Occipital lobe (tissue), 2 donors: ENCODE data around the gene SPATS1. TPM values are rescaled to one million over a fixed set of nuclear protein-coding genes. Genes with fewer than 3 reads are reported as not detected.
A peak's percentile ranks its signal among the peaks of the same experiment; 100 is the strongest.

Experiments
- DNase-seq: peaks from one replicate; lab custom pipeline; 2025; lab: John Stamatoyannopoulos, UW
- total RNA-seq: library from RNA; depleted of rRNA; stranded (reverse); fragments of >200 nt; gene quantifications from one replicate; pipeline ENCODE4 v1.2.3, GENCODE V29; 2014

Gene SPATS1, protein sequence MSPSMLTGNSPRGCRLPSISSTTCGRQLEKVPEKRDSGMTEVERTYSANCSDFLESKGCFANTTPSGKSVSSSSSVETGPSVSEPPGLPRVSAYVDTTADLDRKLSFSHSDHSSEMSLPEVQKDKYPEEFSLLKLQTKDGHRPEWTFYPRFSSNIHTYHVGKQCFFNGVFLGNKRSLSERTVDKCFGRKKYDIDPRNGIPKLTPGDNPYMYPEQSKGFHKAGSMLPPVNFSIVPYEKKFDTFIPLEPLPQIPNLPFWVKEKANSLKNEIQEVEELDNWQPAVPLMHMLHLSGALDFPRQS
- total RNA-seq = 0.62 TPM

GRCh38 chr6:44342489-44342888 is at the start of gene SPATS1:
Gene SPATS1 (plus strand): TSS chr6:44342650. CDS start chr6:44343096, 446 bp downstream.
- DNase-seq = no peak

DNA sequence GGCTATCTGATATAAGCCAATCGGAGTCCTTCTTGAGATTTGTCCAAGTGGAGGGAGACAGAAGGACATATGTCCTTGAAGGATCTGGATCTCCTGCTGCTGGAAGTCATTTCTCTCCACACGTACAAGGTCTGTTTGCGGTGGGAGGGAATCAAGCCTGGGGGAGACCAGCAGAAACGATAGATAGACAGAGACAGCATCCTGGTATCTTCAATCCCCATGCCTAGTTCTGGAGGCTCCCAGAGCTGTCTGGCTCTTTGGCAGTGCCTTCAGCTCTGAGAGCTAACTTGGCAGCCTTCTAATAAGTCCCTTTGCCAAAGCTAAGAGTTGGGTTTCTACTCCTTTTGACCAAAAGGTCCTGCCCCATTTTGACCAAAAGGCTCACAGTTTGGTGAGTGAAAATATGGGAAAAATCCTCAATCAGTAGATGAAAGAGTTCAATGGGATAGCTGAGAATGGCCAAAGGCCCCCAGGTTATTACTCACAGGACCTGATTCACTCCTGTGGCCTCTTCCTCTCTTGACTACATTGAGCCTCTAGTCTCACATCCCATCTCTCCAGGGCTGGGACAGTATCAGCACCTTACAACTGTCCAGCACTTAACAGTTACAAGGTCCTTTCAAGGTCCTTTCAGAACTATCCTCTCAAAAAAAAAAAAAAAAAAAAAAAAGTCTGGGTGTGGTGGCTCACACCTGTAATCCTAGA is 49.6 kb upstream of the SPATS1 start:
- DNase-seq = no peak

DNA sequence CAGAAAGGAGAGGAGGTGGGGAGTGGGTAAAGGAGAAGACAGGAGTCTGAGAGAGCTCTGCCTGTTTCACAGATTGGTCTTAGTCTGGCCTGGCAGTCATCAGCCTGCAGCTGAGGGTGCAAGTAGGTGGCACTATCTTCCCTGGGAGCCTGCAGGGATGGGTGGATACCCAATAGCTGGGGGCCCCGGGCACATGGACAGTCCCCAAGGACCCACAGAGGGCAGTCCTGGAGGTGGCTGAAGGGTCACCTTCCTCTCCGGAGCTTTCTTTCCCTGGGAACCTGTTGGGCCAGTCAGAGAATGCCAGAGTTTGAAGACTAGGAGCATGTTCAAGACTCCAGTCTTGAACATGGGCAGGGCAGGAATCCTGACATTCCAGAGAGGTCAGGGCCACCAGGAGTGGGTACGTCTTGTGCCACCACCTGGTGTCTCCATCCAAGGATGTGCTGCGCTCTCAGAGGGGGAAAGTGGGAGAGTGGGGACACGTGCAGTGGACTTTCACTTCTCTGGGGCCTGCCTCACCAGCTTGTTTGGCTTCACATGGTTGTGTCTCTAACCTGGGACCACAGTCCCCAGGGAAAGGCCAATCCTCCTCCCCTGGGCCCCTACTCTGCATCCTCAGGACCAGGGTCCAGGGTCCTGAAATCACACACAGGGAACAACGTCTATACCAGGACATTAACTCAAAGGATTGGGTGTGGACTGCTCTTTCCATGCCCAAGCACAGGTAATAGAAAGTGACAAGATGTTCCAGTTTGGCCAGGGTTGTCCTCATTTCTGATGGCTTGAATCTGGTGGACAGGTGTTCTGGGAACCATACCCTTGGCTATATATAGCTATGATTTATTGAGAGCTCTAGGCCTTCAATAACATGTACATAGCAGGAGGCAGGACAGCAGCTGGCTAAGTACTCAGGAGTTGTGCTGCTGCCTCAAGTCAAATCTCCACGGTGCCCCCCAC is 47.3 kb upstream of the SPATS1 start:
- DNase-seq = no peak

DNA sequence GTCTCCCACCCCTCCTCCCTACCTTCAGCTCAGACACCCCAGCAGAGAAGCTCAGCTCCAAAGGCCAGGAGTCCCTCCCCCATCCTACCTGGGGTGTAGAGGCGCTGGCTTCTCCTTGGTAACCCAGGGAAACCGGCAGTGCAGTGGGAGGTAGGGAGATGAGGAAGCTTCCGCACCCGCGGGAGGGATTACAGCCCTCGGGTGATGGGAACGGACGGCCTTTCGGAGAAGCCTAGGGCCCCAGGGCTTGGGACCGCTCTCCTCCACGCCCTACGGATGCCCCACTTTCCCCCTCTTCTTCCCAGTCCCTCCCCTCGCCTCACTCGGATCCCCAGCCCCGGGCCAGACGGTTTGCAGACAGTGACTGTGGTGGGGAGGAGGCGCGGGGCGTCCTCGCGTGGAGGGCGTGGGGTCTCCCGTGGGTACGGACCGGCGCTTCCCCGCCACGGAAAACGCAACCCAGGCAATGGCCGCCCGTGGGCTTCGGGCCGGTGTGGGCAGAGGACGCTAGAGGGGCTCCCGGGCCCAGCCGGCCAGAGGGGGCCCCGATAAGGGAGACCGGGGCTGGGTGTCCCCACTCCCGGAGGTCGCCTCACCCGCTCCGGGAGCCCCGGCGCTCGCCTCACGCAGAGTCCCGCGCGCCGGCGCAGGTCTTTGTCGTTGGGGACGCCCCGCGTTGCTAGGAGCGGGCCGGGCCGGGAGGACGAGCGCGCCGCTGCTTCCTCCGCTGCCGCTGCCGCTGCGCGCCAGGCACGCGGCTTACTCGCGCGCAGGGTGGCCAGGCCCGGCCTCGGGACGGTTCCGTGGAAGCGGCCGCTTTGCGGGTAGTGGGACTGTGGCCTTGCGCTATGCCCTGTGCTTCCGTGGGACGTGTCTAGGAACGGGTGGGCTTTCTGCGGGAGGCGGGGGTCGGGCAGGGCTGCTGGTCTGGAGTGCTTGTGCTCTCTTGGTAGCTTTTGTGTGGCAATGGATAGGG is 45.1 kb upstream of the SPATS1 start:
- DNase-seq = peak; percentile 48

DNA sequence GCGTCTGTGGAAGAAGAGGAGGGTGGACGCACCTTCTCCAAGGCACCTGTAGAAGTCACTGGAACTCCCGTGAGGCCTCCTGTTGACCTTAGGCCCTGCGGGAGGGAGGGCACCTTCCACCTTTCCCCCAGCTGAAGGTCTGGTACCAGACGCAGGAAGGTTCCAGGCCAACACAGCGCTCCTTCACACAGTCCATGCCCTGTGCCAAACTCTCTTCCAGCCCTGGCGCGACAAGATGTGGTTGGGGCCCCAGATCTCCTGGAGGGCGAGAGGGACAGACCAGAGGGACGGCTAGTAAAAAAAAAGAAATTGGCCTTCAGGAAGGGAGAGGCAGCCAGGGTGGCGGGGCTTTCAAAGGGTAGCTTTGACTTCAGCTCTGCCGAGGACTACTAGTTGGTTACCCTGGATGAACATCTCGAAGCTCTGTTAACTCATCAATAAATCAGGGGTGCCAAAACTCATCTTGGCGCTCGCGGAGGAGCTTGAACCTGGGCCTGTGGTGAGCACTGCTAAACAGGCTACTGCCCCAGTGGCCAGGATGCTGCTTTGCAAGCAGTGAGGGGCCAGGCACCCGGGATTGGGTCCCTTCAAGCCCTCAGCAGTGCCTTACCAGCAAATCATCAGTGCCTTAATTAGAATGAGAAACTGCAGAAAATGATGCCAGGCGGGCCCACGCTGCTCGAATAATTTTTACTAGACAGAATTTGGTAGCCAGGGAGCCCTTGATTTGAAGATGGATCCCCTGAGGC is 44.2 kb upstream of the SPATS1 start:
- no peak for DNase-seq

DNA sequence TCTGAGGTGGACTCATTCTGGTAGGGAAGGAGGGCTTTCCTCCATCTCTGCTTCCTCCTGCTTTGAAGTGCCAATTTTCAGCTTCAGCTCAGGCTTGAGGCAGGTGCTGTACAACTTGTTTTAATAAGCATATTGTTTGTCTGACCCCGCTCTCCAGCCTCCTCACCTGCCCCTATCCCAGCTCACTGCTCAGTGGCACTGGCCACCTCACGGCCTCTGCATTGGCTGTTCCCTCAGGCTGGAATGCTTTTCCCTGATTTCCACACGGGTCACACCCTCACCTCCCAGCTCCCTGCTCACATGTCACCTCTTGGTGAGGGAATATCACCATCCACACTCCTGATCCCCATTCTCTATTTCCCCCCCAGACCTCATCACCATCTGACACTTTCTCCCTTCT is 43.6 kb upstream of the SPATS1 start:
- no peak for DNase-seq

GRCh38 chr6:44300292-44300823 is 42.1 kb upstream of the SPATS1 start:
- no peak for DNase-seq

- DNase-seq = no peak
Observed at GRCh38 chr6:44301106-44301505, 41.3 kb upstream of the SPATS1 start.

DNA sequence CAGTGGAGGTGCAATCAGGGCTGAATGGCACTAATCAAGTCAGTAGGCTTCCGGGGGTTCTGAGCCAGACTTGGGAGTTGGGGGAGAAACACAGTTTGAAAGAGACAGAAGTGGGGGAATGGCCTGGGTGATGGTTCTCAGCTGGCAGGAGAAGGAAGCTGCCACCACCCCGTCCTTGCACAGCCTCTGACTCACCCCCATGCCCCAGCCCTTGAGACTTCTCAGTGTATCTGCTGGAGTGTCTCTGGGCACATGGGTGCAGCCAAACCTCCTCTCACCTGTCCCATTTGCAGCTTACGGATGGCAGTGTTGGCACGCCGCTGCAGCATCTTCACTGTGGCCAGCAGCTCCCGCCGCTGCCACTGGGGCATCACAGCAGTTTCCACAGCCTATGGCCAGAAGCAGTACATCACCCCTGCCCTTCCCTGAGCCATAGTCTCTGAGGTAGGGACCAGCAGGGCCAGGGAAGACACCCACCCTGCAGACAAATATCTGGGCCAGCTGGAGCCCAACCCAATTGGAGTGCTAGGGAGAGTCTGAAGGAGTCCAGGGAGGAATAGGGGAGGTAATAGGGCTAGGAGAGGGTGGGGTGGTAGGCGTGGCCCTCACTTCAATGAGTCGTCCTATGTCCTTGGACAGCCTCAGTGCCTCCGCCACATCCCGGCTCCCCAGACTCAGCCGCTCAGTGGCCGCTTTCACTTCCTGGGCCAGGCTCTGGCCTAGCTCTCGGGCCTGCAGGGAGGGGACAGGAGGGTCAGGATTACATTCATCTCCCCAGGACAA is 40.5 kb upstream of the SPATS1 start:
- no peak for DNase-seq

GRCh38 chr6:44302856-44303255 is 39.6 kb upstream of the SPATS1 start:
- DNase-seq = no peak

- DNase-seq = no peak
Observed at GRCh38 chr6:44303842-44304241, 38.6 kb upstream of the SPATS1 start.

GRCh38 chr6:44304282-44305199 is 37.9 kb upstream of the SPATS1 start:
- no peak for DNase-seq

DNA sequence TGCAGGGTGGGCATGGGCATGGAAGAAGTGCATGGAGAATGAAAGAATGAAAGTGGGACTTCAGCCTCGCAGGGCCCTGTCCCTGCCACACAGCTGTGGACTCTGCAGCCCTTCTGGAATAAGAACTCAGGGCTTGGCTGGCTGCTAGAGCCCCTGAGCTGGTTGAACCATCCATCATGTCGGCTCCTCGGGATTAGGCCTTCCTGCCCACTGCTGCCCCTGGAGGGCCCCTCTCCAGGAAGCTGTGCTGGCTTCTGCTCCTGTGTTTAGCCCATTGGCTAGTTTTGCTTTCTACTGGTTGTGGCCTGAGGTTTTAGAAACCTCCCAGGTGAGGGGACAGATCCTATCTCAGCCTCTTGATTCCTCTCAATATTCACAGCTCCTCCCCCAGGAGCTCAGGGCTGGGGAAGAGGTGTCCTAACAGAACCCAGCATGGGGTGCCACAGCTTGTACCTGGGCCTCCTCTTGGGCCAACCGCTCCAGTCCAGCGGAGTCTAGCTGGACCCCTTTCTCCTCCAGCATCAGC is 37.2 kb upstream of the SPATS1 start:
- DNase-seq = no peak

DNA sequence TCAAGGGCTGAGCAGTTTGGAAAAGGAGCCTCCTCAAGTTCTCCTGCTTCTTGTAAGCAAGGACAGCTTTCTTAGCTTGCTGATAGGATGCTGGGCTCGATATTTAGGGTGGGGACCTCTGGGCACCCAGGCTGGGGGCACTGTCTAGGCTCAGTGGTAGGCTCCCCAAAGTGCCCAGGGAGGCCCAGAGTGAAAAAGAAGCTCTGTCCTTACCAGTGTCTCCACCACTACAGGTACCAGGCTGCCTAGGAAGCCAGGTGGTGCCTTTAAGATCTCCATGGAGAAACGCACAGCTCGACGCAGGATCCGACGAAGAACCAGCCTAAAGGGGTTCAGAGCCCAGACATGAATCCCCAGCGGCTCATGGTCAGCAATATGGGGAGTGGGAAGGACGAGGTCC is 35.7 kb upstream of the SPATS1 start:
- no peak for DNase-seq

DNA sequence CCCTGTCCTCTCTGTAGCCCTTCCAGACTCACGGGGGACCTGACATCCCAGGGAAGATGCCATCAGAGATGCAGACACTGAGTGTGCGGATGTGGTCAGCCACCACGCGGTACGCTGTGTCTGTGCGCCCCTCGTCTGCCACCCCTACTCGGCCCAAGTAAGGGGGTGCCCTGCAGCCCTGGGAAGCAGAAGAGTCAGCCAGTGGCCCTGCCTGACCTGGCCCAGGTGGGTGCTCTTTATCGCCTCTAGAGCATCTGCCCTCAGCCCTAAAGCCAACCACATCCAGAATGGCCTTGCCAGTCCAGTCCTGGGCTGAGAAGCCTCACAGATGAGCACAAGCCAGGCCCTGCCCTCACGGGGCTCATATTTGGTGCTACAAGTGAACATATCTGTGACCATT is 35.2 kb upstream of the SPATS1 start:
- no peak for DNase-seq

GRCh38 chr6:44309092-44309491 is 33.4 kb upstream of the SPATS1 start:
- no peak for DNase-seq

- DNase-seq = no peak
Observed at GRCh38 chr6:44309631-44310030, 32.8 kb upstream of the SPATS1 start.

DNA sequence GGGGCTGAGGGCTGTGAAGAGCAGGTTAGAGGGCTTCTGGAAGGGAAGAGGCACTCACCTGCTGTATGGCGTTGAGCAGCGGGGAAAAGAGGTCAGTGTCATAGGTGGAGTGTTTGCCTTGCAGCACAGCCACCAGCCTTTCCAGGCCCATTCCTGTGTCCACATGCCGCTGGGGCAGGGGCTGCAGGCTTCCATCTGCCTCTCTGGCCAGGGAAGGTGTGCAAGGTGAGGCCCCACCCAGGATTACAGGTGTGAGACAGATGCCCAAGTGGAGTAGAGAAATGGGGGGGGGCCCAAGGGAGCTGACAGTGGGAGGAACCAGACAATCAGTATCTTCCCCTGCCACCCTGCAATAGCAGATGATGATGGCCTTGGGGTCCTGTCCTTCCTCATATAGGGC is 32.2 kb upstream of the SPATS1 start:
- no peak for DNase-seq
